Suprapubic skin (tissue), 4 donors: ENCODE data around the gene PRSS12. TPM values are rescaled to one million over a fixed set of nuclear protein-coding genes. Genes with fewer than 3 reads are reported as not detected.

ENCODE experiments used
- DNase-seq, 2 donors: peaks; one replicate each; pipeline ENCODE4 v3.0.0-alpha.2; 2019; ENCODE audit warnings: low spot score in 2 of 2
- H3K27ac ChIP-seq: fragments of 200-600 bp; sonication (generic); one replicate; pipeline ENCODE4 v1.5.1; 2019
- H3K27me3 ChIP-seq: fragments of 200-600 bp; sonication (generic); one replicate; pipeline ENCODE4 v1.5.1; 2019
- H3K36me3 ChIP-seq: fragments of 200-600 bp; sonication (generic); one replicate; pipeline ENCODE4 v1.5.1; 2019
- H3K4me1 ChIP-seq: fragments of 200-600 bp; sonication (generic); one replicate; pipeline ENCODE4 v1.5.1; 2019
- H3K4me3 ChIP-seq: fragments of 200-600 bp; sonication (generic); one replicate; pipeline ENCODE4 v1.5.1; 2019; ENCODE audit warnings: mild to moderate bottlenecking
- H3K9me3 ChIP-seq: fragments of 200-600 bp; sonication (generic); one replicate; pipeline ENCODE4 v1.5.1; 2019
- CTCF ChIP-seq, 2 donors: fragments of 200-600 bp in 1 of 2; fragments of 450-650 bp in 1 of 2; sonication (generic) in 1 of 2; IDR thresholded peaks; one replicate each; pipeline ENCODE4 v1.5.1; 2016 to 2019; ENCODE audit warnings: antibody characterized with exemption in 2 of 2, mild to moderate bottlenecking in 1 of 2, moderate library complexity in 1 of 2
- EP300 ChIP-seq: sonication (generic); formaldehyde crosslinking; IDR thresholded peaks from one replicate; pipeline ENCODE4 v1.6.1; 2017; ENCODE audit warnings: antibody characterized with exemption
- POLR2A ChIP-seq, 2 donors: fragments of 450-650 bp; IDR thresholded peaks; one replicate each; pipeline ENCODE4 v1.6.1; 2017; ENCODE audit warnings: antibody characterized with exemption in 2 of 2, mild to moderate bottlenecking in 2 of 2, moderate library complexity in 2 of 2
- POLR2AphosphoS5 ChIP-seq, 3 donors: sonication (generic); formaldehyde crosslinking; IDR thresholded peaks; one replicate each; pipeline ENCODE4 v1.6.1; 2017; ENCODE audit warnings: antibody characterized with exemption in 3 of 3
- WGBS: methylation state at CpG from one replicate; pipeline ENCODE4 v1.1.5; 2018; 5-methylcytosine and 5-hydroxymethylcytosine counted together
- total RNA-seq, 4 donors: library from RNA; depleted of rRNA; stranded (reverse); fragments of >200 nt; gene quantifications; one replicate each; pipeline ENCODE4 v1.1.0, GENCODE V29; 2016

PRSS12 gene
- total RNA-seq, 4 donors from 2014 or later = 7.5 to 14.0 (median 8.7) TPM

GRCh38 chr4:118289794-118290193 is 63.0 kb downstream of the PRSS12 start:
- H3K27ac ChIP-seq = no peak overlapping the region
- no peak for DNase-seq
- no peaks in the 10 kb centered on the region for H3K27me3 ChIP-seq
- TF ChIP-seq POLR2AphosphoS5 (IDR thresholded peaks at IDR 0.05) = no peak
- TF ChIP-seq EP300 = no peak
- TF ChIP-seq CTCF (IDR thresholded peaks at IDR 0.05) = no peak
- TF ChIP-seq POLR2A (IDR thresholded peaks at IDR 0.05) = no peak
- no peaks in the 10 kb centered on the region for H3K9me3 ChIP-seq
- WGBS = 37% methylated on average over 1 of the region's 1 CpG
- H3K36me3 ChIP-seq = peaks cover 3% of the 10 kb centered on the region
- no peak overlapping the region for H3K4me3 ChIP-seq
- peaks cover 12% of the 10 kb centered on the region for H3K4me1 ChIP-seq

- TF ChIP-seq EP300 = no peak
- WGBS = 63% methylated on average over 2 of the region's 2 CpGs
- peaks cover 12% of the 10 kb centered on the region for H3K4me1 ChIP-seq
- H3K27ac ChIP-seq = no peak overlapping the region
- no peaks in the 10 kb centered on the region for H3K36me3 ChIP-seq
- DNase-seq = no peak
- H3K9me3 ChIP-seq = no peaks in the 10 kb centered on the region
- no peaks in the 10 kb centered on the region for H3K27me3 ChIP-seq
- no peak overlapping the region for H3K4me3 ChIP-seq
These were observed 64.9 kb downstream of the PRSS12 start for GRCh38 chr4:118287711-118288451.

- Histone ChIP-seq H3K36me3 (peaks cover 1% of the 10 kb centered on the region), H3K9me3 (no peaks in the 10 kb centered on the region), H3K4me1 (peaks cover 19% of the 10 kb centered on the region), H3K4me3 (no peak overlapping the region), H3K27me3 (no peaks in the 10 kb centered on the region), H3K27ac (peak overlapping the region; percentile 20)
- WGBS = 52% methylated on average over 3 of the region's 3 CpGs
- DNase-seq = no peak
- TF ChIP-seq EP300 (no peak), POLR2AphosphoS5 (IDR thresholded peaks at IDR 0.05) (no peak), CTCF (IDR thresholded peaks at IDR 0.05) (no peak), POLR2A (IDR thresholded peaks at IDR 0.05) (no peak)
These were observed 66.1 kb downstream of the PRSS12 start for GRCh38 chr4:118286685-118287084.

- no peak for DNase-seq
- H3K36me3 ChIP-seq = peaks cover 3% of the 10 kb centered on the region
- no peaks in the 10 kb centered on the region for H3K9me3 ChIP-seq
- WGBS = 58% methylated on average over 4 of the region's 4 CpGs
- peaks cover 25% of the 10 kb centered on the region for H3K4me1 ChIP-seq
- H3K27ac ChIP-seq = peak overlapping the region; percentile 20
- H3K27me3 ChIP-seq = no peaks in the 10 kb centered on the region
- no peak for TF ChIP-seq POLR2AphosphoS5 (IDR thresholded peaks at IDR 0.05)
- no peak for TF ChIP-seq EP300
- TF ChIP-seq CTCF (IDR thresholded peaks at IDR 0.05) = no peak
- no peak for TF ChIP-seq POLR2A (IDR thresholded peaks at IDR 0.05)
- H3K4me3 ChIP-seq = no peak overlapping the region
These were observed 66.9 kb downstream of the PRSS12 start for GRCh38 chr4:118285931-118286330.

- DNase-seq = no peak
- Histone ChIP-seq H3K27me3 (no peaks in the 10 kb centered on the region), H3K9me3 (no peaks in the 10 kb centered on the region), H3K4me3 (no peak overlapping the region), H3K36me3 (peaks cover 3% of the 10 kb centered on the region), H3K4me1 (peaks cover 41% of the 10 kb centered on the region), H3K27ac (no peak overlapping the region)
- no peak for TF ChIP-seq EP300
- no peak for TF ChIP-seq POLR2AphosphoS5 (IDR thresholded peaks at IDR 0.05)
- TF ChIP-seq CTCF (IDR thresholded peaks at IDR 0.05) = no peak
- TF ChIP-seq POLR2A (IDR thresholded peaks at IDR 0.05) = no peak
- WGBS = 74% methylated on average over 3 of the region's 3 CpGs
These were observed 68.6 kb downstream of the PRSS12 start for GRCh38 chr4:118284169-118284568.

GRCh38 chr4:118282692-118283091 is 70.1 kb downstream of the PRSS12 start:
- DNase-seq = no peak
- Histone ChIP-seq H3K4me3 (no peak overlapping the region), H3K4me1 (peaks cover 39% of the 10 kb centered on the region), H3K27me3 (no peaks in the 10 kb centered on the region), H3K9me3 (no peaks in the 10 kb centered on the region), H3K36me3 (peaks cover 3% of the 10 kb centered on the region), H3K27ac (no peak overlapping the region)
- TF ChIP-seq POLR2AphosphoS5 (IDR thresholded peaks at IDR 0.05) = no peak
- no peak for TF ChIP-seq POLR2A (IDR thresholded peaks at IDR 0.05)
- no peak for TF ChIP-seq EP300
- WGBS = 27% methylated on average over 4 of the region's 4 CpGs
